CD4-positive, alpha-beta T cell treated with Interleukin-1 beta for 1 hour (primary cell): ENCODE results near the gene NELFB.
"Not testable (repeated sequence)": the region's sequence is repeated elsewhere in the genome, so short reads cannot be mapped to it uniquely, and the experiment has no call there.

Source experiments
- DNase-seq, 2 donors: peaks; one replicate each; pipeline ENCODE4 v3.0.0-alpha.2; 2020 to 2022

NELFB gene

DNA sequence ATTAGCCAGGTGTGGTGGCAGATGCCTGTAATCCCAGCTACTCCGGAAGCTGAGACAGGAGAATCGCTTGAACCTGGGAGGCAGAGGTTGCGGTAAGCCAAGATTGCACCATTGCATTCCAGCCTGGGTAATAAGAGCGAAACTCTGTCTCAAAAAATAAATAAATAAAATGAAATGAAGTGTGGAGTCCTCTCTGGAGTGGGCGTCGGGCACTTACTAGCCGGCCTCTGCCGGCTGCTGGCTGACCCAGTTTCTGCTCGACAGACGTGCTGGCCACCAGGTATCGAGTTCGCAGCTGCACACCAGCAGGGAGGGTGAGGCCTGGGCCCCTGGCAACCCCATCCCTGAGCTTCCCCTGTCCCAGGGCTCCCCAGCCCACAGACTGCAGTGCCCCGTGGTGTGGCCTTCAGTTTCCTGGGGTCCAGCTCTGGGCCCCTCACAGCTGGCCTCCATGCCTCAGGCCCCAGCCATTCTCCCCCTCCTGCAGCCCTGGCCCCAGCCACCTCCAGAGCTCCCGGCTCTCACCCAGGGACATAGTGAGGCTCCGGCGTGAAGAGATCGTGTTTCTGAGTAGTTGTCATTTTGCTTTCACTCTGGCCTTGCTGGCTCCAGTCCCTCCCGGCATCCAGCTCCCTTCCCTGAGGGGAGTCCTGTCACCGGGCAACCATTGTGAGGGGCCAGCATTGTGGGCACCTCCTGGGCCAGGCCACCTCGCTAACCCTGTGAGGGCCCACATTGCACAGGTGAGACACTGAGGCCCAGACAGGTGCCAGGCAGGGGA, 7.8 kb upstream of the NELFB start:
- no peak for DNase-seq

DNA sequence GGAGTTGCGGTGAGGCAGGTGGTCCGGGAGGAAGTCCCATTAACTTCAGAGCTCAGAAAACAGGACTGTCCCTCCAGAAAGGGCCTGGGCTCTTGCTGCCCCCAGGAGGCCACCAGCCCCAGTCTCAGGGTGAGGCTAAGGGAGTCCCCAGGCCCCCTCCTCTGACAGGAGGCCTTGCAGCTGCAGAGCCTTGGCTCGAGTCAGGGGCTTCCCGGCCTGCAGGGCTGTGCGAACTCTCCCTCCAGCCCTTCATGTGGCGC, 7.3 kb upstream of the NELFB start:
- DNase-seq = no peak

GRCh38 chr9:137250329-137251193, 4.6 kb upstream of the NELFB start:
- DNase-seq = no peak

DNA sequence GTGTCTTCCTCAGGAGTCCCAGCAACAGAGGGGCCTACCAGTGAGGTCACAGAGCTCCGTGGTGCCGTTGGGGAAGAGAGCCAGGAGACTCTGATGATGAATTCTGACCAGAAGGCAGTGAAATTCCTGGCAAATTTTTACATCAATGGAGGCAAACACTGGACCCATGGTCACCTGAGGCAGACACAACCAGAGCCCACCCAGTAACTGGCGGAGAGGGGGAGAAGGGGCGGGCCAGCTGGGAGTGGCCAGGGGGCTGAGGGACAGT, 4.0 kb upstream of the NELFB start, which contains the start of gene STPG3:
Gene STPG3, plus strand, starts transcription at position 93 of the 268 bp plus-strand sequence. Its CDS starts 1 bp downstream, at position 94.
- no peak for DNase-seq

DNA sequence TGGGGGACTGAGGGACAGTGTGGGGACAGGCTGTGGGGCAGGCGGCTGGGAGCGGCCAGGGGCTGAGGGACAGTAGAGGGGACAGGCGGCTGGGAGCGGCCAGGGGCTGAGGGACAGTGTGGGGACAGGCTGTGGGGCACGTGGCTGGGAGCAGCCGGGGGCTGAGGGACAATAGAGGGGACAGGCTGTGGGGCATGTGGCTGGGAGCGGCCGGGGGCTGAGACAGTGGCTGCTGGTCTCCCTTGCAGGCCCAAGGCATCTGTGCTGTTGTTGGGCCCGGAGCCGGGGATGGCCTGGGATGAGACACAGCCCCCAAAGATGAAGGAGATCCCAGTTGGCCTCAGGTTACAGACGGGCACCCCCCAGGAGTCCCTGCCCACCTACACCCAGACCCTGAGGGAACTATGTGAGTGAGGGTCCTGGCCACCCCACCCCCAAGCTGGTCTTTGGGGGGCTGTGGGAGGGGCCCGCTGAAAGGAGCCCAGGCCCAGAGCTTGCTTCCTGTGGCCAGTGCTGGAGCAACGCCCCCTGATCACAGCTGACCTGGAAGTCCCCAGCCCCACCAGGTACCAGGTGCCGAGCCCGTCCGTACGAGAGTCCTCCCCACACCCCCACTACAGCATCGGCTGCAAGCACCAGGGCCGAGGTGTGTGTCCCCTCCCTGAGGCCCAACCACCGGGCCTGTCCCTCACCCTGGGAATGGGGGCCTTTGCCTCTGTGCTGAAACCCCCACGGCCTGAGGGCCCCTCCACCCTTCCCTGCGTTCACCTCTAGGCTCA, 3.4 kb upstream of the NELFB start:
- no peak for DNase-seq

DNA sequence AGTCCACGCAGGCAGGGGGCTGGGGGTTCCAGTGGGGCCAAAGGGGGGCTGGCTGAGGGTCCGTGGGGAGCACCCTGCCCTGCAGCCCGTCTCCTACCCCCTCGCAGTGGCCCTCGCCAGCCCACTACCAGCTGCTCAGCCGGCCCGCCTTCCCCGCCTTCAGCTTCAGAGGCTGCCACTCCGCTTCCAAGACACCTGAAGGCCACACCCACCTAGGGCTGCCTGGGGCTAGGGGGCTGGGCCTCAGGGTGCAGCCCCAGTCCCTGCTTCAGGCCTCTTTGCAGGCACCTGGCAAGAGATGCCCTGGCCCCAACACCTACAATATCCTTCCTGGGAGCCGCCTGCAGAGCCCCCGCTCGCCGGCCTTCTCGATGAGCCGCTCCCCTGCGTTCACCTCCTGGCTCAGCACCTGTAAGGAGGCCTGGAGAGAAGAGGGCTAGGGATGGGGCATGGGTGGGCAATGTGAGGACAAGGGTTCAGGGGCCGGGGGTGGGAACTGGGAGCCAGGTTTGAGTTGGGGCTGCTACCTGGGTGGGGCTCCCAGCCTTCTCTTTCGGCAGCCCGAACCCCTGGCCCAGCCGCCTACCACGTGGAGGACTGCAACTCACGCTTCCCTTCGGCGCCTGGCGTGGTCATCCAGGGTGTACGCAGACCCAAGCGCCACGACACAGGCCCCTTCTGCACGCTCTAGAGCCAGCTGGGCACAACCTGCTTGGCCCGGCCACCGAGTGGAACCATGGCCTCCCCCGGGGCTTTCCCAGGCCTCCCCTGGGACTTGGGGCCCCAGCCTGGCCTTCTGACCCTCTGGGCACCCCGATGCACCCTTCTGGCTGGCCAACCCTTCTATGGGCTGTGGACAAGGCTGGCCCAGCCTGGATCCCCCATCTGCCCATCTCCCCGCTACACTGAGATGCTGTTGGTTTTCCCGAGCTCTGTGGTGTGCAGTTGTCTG, 2.3 kb upstream of the NELFB start:
- no peak for DNase-seq

DNA sequence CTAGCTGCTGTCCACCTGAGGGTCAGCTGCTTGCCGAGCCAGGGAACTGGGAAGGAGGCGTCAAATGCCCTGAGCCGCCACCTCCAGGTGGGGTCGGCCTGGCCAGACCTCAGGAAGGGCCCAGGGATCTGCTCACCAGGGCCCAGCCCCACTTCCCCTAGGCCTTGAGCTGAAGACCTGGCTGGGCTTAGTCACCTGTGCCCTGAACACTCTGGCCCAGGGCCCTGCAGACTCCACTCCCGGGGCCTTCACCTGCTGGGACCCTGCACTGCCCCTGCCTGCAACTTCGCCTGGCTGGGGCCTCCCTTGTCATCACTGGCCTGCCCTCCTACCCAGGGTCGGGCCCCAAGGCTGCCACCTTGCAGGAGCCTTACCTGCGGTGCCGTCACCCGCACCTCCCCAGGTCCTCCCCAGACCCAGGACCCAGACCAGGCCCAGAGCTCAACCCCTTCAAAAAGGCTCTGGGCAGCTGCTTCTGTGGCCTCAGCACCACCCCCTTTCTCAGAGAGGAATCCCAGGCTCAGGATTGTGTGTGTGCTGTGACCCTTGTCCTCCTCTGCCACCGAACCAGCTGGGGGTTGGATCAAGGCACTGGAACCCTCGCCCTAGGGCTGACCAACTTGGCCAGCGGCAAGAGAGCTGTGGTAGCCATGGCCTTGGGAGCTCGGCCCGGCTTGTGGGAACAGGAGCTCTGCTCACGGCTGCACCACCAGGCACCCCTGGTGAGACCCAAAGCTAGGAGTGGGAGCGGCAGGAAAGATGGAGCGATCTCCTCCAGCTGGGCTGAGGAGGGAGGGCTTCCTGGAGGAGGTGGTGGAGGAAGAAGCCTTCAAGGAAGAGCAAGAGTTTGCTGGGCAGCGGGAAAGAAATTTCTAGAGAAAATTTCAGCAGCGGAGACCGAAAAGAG, 1.2 kb upstream of the NELFB start:
- DNase-seq = no peak

DNA sequence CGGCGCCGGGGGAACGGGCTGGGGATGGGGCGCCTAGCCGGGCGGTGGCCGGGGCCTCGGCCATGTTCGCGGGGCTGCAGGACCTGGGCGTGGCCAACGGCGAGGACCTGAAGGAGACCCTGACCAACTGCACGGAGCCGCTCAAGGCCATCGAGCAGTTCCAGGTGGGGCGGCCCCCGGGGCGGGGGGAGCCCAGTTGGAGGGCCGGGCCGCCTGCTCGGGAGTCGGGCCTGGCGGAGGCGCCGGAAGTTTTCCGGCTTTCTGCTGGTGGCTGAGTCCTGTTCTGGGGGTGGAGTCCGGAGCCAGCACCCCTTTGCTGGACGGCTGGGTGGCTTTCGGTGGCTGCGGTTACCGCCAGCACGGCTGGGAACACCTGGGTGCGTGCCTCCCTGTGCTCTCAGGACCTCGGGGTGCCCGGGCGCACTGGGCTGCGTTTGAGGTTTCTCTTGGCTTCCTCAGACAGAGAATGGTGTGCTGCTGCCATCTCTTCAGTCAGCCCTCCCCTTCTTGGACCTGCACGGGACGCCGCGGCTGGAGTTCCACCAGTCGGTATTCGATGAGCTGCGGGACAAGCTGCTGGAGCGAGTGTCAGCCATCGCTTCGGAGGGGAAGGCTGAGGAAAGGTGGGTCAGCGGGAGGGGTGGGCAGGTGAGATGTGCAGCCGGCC, 454 bp downstream of the NELFB start:
- DNase-seq = no peak

DNA sequence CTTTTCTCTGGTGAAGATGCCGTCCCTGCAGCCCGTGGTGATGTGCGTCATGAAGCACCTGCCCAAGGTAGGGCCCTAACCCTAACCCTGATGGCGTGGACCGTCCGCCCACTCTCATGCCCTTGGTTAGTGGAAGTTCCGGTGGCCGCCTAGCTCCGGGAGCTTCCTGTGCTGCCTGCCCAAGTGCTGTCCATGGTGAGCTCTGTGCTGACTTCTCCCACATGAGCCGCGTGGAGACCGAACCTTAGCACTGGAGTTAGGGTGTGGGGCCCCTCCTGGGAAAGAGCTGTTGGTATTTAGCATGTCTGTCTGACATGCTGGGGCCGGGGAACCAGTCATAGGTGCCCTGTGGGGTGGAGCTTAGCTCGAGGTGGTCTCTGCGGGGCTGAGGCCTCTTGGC, 1.2 kb downstream of the NELFB start:
- DNase-seq = no peak

GRCh38 chr9:137256856-137257255, 1.7 kb downstream of the NELFB start:
- no peak for DNase-seq

DNA sequence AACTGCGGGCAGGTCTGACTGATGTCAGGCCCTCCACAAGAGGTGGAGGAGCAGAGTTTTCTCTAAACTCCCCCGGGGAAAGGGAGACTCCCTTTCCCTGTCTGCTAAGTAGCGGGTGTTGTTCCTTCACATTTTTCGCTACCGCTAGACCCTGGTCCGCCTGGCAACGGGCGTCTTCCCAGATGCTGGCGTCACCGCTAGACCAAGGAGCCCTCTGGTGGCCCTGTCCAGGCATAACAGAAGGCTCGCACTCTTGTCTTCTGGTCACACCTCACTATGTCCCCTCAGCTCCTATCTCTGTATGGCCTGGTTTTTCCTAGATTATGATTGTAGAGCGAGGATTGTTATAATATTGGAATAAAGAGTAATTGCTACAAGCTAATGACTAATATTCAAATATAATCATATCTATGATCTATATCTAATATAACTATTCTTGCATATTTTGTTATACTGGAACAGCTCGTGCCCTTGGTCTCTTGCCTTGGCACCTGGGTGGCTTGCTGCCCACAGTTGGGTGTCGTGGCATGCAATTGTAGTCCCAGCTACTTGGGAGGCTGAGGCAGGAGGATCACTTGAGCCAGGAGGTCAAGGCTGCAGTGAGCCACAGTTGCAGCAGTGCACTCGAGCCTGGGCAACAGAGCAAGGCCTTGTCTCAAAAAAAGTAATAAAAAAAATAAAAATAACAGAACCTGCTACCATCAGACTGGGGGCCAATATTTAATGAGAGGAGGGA, 7.2 kb downstream of the NELFB start:
- not testable (repeated sequence) for DNase-seq

GRCh38 chr9:137262909-137263285, 7.8 kb downstream of the NELFB start:
- DNase-seq = no peak

GRCh38 chr9:137263506-137263905, 8.4 kb downstream of the NELFB start:
- no peak for DNase-seq

DNA sequence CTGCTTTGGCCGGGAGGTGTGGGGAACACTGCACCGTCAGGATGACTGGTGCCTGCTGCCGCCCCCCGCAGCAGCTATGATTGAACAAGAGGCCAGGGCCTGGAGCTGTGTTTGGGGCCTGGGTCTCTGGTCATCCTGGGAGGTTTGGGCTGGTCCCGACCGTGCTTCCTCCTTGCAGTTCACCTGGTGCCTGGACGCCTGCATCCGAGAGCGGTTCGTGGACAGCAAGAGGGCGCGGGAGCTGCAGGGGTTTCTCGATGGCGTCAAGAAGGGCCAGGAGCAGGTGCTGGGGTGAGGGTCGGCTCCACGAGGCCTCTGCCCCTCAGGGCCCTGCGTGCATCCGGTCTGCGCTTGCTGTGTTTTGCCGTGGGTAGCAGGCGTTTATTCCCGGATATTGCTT, 8.9 kb downstream of the NELFB start:
- no peak for DNase-seq

DNA sequence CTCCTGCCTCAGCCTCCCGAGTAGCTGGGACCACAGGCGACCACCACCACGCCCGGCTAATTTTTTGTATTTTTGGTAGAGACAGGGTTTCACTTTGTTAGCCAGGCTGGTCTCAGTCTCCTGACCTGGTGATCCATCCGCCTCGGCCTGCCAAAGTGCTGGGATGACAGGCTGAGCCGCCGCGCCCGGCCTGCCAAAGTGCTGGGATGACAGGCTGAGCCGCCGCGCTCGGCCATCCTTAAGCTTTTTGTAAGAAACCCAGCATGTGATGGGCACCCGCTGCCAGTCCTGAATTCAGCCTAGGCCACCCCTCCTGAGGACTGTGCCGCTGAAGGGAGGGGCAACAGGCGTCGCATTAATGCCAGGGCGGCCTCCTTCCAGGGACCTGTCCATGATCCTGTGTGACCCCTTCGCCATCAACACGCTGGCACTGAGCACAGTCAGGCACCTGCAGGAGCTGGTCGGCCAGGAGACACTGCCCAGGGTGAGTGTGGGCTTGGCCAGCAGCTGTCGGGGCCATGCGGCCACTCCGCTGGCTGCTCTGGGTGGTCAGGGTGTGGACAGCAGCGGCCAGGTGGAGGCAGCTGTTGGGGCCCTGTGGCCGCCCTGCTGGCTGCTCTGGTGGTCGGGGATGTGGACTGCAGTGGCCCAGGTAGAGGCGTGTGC, 10.5 kb downstream of the NELFB start:
- DNase-seq = no peak

GRCh38 chr9:137266162-137266527, 11.0 kb downstream of the NELFB start:
- DNase-seq = no peak

GRCh38 chr9:137266585-137267453, 11.7 kb downstream of the NELFB start:
- DNase-seq = no peak

DNA sequence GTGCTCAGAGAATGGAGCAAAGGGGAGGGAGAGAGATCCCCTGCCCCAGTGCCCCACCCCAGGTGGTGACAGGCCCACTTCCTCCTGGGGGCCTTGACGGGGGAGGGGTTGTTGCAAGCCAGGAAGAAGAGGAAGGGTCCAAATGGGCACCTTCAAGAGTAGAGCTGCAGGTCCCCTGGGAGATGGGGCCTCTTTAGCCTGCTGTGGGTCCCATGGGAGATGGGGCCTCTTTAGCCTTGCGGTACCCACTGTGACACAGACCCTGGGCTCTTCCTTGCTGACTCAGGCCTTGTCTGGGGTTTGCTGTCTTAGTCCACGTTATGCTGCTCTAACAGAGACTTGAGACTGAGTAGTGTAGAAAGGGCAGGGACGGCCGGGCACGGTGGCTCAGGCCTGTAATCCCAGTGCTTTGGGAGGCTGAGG, 12.8 kb downstream of the NELFB start:
- no peak for DNase-seq
